PFSK-1 (cell line): Measurements from ENCODE around the gene NECTIN1.

Source experiments
- FOXP2 ChIP-seq: optimal IDR thresholded peaks from 2 replicates; pipeline ENCODE3; 2011; ENCODE audit warnings: borderline replicate concordance, control low read depth, inconsistent platforms; ENCODE audit not compliant: insufficient read depth; ENCODE audit errors: extremely low read length, extremely low read depth
- POLR2AphosphoS5 ChIP-seq: IDR thresholded peaks from 2 replicates; pipeline ENCODE4 v1.6.1; 2012; ENCODE audit warnings: low read depth, mild to moderate bottlenecking, control low read depth, low read length, moderate library complexity
- SIN3A ChIP-seq: IDR thresholded peaks from 2 replicates; pipeline ENCODE4 v1.6.1; 2012; ENCODE audit warnings: mild to moderate bottlenecking, low read length, moderate library complexity, borderline replicate concordance; ENCODE audit not compliant: insufficient read depth
- TAF1 ChIP-seq: IDR thresholded peaks from 2 replicates; pipeline ENCODE4 v1.6.1; 2012; ENCODE audit warnings: low read length, control low read depth, borderline replicate concordance; ENCODE audit not compliant: insufficient read depth
- TF ChIP-seq, protein P1 (sequence below), 2 experiments: IDR thresholded peaks; 2 replicates each; pipeline versions ENCODE4 v1.6.1 to v1.8.0; 2011 to 2012; ENCODE audit warnings: low read depth in 2 of 2, low read length in 2 of 2, control low read depth in 1 of 2, inconsistent platforms in 1 of 2, mild to moderate bottlenecking in 1 of 2, moderate library complexity in 1 of 2; ENCODE audit not compliant: insufficient read depth in 1 of 2

NECTIN1 gene

DNA sequence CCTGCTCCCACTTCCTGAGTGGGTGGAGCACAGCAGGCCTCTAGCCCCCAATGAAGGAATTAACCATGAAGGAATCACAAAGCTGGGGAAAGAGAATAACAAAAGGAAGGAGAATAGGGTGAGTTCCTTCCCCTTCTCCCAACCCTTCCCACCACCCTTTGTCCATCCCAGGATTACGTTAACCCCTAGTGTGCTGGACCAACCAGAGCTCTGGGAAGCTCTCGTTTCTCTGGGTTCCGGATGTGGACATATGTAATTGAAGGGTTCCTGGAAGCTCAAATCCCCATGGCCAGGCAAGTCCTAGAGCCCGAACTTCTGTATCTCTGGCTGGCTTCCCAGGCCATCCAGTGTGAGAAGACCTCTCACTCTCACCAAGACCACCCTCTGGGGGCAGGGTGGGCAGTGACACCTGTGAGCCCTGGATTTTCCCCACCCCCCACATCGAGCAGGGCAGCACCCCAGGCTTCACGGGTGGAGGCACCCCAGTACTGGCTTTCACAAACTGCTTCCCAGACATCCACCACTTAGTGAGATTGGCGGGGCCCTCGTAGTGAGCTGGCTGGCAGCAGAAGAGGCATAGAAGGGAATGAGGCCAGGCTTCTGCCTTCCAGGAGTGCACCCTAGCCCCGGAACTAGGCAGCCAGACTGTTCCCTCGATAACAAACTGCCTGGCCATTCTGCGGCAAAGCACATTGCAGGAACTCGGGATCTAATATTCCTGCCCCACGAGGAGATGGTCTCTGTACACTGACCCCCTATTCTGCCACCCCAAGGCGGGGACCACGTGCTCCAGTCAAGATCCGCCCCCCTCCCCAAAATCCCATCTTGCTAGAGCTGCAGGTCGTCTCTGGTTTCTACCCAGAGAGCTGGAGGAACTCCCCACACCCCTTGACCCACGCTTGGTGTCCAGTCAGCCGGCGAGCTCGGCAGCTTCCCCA is 2.1 kb downstream of the NECTIN1 start:
- no peak for TF ChIP-seq SIN3A
- no peak for TF ChIP-seq POLR2AphosphoS5
- TF ChIP-seq, protein P1, sequence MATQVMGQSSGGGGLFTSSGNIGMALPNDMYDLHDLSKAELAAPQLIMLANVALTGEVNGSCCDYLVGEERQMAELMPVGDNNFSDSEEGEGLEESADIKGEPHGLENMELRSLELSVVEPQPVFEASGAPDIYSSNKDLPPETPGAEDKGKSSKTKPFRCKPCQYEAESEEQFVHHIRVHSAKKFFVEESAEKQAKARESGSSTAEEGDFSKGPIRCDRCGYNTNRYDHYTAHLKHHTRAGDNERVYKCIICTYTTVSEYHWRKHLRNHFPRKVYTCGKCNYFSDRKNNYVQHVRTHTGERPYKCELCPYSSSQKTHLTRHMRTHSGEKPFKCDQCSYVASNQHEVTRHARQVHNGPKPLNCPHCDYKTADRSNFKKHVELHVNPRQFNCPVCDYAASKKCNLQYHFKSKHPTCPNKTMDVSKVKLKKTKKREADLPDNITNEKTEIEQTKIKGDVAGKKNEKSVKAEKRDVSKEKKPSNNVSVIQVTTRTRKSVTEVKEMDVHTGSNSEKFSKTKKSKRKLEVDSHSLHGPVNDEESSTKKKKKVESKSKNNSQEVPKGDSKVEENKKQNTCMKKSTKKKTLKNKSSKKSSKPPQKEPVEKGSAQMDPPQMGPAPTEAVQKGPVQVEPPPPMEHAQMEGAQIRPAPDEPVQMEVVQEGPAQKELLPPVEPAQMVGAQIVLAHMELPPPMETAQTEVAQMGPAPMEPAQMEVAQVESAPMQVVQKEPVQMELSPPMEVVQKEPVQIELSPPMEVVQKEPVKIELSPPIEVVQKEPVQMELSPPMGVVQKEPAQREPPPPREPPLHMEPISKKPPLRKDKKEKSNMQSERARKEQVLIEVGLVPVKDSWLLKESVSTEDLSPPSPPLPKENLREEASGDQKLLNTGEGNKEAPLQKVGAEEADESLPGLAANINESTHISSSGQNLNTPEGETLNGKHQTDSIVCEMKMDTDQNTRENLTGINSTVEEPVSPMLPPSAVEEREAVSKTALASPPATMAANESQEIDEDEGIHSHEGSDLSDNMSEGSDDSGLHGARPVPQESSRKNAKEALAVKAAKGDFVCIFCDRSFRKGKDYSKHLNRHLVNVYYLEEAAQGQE (IDR thresholded peaks at IDR 0.05; ENCODE audit: insufficient read depth in 1 of 2, low read depth in 2 of 2, low read length in 2 of 2): no peak

GRCh38 chr11:119726150-119726553 is 2.8 kb downstream of the NECTIN1 start:
- TF ChIP-seq FOXP2 (no peak), SIN3A (no peak), TAF1 (no peak), POLR2AphosphoS5 (no peak)
- TF ChIP-seq, protein P1 (IDR thresholded peaks at IDR 0.05; ENCODE audit: insufficient read depth in 1 of 2, low read depth in 2 of 2, low read length in 2 of 2): no peak

GRCh38 chr11:119724956-119725355 is 4.0 kb downstream of the NECTIN1 start:
- TF ChIP-seq POLR2AphosphoS5 (no peak), TAF1 (no peak), SIN3A (no peak), FOXP2 (no peak)
- TF ChIP-seq, protein P1 (IDR thresholded peaks at IDR 0.05; ENCODE audit: insufficient read depth in 1 of 2, low read depth in 2 of 2, low read length in 2 of 2): no peak

DNA sequence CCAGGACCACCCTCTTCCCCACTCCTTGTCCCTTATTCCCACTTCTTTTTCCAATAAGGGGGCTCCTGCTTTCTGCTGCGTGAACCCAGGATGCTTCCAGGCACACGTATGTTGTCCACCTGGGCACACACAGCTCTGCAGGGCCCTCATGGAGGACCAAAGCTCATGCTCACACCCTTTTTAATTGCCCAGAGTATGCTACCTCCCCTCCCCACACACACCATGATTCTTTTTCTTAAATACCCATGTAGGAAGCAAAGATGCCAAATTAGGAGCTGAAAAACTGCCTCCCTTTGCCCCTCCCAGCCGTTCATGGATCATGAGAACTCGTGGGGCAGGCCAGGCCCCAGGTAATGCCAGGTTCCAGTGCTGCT is 5.1 kb downstream of the NECTIN1 start:
- no peak for TF ChIP-seq POLR2AphosphoS5
- TF ChIP-seq TAF1: no peak
- TF ChIP-seq, protein P1 (IDR thresholded peaks at IDR 0.05; ENCODE audit: insufficient read depth in 1 of 2, low read depth in 2 of 2, low read length in 2 of 2): no peak
- no peak for TF ChIP-seq SIN3A
- TF ChIP-seq FOXP2: no peak
